ENCODE measurements around the gene TCP11.

DNA sequence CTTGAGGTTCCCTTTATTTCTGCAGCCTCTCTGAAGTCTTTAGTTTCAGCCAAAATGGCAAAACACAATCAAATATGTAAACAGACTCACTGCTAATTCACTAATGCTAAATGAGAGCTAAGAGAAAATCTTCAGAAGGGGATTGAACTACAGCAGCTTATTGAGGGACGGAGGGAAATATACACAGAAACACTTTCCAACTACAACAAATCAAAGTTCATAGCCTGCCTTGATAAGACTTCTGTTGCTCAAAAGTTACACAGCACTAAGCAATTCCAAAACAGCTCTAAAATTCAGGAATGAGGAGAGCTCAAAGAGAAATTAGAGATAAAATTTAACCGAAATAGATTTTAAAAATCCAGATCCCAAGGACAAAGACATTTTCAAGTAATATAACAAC lies 1.7 kb downstream of the TCP11 start:
- TF ChIP-seq CTCF (IDR thresholded peaks at IDR 0.05) (no peak), POLR2A (IDR thresholded peaks at IDR 0.05) (no peak), POLR2AphosphoS5 (IDR thresholded peaks at IDR 0.05) (no peak)
